B cell (primary cell): Measurements from ENCODE around the gene UBE2D1.

ENCODE experiments used
- EZH2 ChIP-seq: IDR thresholded peaks from 2 replicates; pipeline ENCODE4 v1.6.1; 2012; ENCODE audit warnings: borderline replicate concordance, low read depth, mild to moderate bottlenecking, moderate library complexity, low read length; ENCODE audit not compliant: insufficient read depth, poor library complexity, severe bottlenecking
- TF ChIP-seq, protein P1 (sequence below): fragments of 200-600 bp; IDR thresholded peaks from one replicate; pipeline ENCODE4 v1.8.0; 2022; ENCODE audit warnings: antibody characterized with exemption, mild to moderate bottlenecking

DNA sequence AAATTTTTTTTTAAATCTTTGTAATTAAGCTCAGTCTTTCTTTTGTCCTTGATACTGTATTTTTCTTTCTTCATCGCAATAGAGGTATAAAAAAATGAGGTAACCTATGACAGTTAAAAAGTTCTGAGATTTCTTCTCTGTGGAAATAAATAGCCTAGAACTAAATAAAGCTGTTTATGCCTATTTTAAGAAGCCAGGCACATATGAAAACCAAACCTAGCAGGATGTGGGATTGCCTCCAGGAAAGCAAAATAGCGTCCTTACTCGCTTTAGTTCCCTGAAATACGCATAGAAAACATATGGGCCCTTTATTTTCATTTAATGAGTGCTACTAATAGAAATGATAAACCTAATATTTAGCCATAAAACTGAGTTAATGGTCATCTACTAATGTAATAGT lies 6.6 kb downstream of the UBE2D1 start:
- TF ChIP-seq EZH2 = no peak
- TF ChIP-seq, protein P1, sequence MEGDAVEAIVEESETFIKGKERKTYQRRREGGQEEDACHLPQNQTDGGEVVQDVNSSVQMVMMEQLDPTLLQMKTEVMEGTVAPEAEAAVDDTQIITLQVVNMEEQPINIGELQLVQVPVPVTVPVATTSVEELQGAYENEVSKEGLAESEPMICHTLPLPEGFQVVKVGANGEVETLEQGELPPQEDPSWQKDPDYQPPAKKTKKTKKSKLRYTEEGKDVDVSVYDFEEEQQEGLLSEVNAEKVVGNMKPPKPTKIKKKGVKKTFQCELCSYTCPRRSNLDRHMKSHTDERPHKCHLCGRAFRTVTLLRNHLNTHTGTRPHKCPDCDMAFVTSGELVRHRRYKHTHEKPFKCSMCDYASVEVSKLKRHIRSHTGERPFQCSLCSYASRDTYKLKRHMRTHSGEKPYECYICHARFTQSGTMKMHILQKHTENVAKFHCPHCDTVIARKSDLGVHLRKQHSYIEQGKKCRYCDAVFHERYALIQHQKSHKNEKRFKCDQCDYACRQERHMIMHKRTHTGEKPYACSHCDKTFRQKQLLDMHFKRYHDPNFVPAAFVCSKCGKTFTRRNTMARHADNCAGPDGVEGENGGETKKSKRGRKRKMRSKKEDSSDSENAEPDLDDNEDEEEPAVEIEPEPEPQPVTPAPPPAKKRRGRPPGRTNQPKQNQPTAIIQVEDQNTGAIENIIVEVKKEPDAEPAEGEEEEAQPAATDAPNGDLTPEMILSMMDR = no peak
